GM12878 (cell line): Measurements from ENCODE around the gene JOSD2. TPM values are rescaled to one million over a fixed set of nuclear protein-coding genes. Genes with fewer than 3 reads are reported as not detected.

Experiments
- EZH2 ChIP-seq: IDR thresholded peaks from 2 replicates; pipeline ENCODE4 v1.6.1; 2012; ENCODE audit warnings: low read depth, mild to moderate bottlenecking, control low read depth, inconsistent platforms, low read length, borderline replicate concordance; ENCODE audit not compliant: control insufficient read depth
- IKZF1 ChIP-seq: fragments of 450-650 bp; conservative IDR thresholded peaks from 2 replicates; pipeline ENCODE4 v1.6.1; 2017; ENCODE audit warnings: antibody characterized with exemption, mild to moderate bottlenecking
- KDM1A ChIP-seq: fragments of 200-600 bp; sonication (generic); IDR thresholded peaks from 2 replicates; pipeline ENCODE4 v1.6.1; 2016; ENCODE audit warnings: borderline replicate concordance
- SPI1 ChIP-seq: IDR thresholded peaks from 2 replicates; pipeline ENCODE4 v1.6.1; 2011; ENCODE audit warnings: low read depth, mild to moderate bottlenecking, low read length, moderate library complexity, borderline replicate concordance; ENCODE audit not compliant: insufficient read depth
- SUPT20H ChIP-seq: IDR thresholded peaks from 2 replicates; pipeline ENCODE4 v1.6.1; 2011; ENCODE audit warnings: low read depth, mild to moderate bottlenecking, low read length, moderate library complexity, borderline replicate concordance; ENCODE audit not compliant: control insufficient read depth
- TBL1XR1 ChIP-seq: IDR thresholded peaks from 2 replicates; pipeline ENCODE4 v1.6.1; 2012; ENCODE audit warnings: low read depth, low read length, improper control_type of control experiment
- polyA plus RNA-seq, 11 experiments: library from polyadenylated mRNA; depleted of rRNA in 4 of 11; unstranded in 6 of 11; stranded (reverse) in 5 of 11; fragments of >200 nt; fragmentation: Nextera tagmentation in 4 of 11; fragmentation: Illumina TruSeq in 1 of 11; extraction: Ambion mirVana in 4 of 11; extraction: Trizol in 1 of 11; gene quantifications; 1 replicate in 1 of 11; 2 replicates in 10 of 11; pipeline versions ENCODE4 v1.2.1 to v1.2.3, GENCODE V29; 2011 to 2016; ENCODE audit warnings: inconsistent platforms in 2 of 11, missing spikeins in 2 of 11, low read depth in 1 of 11
- total RNA-seq, 4 experiments: library from RNA; depleted of rRNA in 3 of 4; stranded (reverse); fragments of >200 nt in 3 of 4; fragmentation: Illumina TruSeq in 1 of 4; extraction: Trizol in 1 of 4; gene quantifications; 2 replicates each; pipeline versions ENCODE4 v1.2.1 to v1.2.3, GENCODE V29; 2013 to 2021
- TF ChIP-seq, protein P1 (sequence below): fragments of 450-650 bp; IDR thresholded peaks from 2 replicates; pipeline ENCODE4 v1.6.1; 2017; ENCODE audit warnings: antibody characterized with exemption, mild to moderate bottlenecking, moderate library complexity
- TF ChIP-seq, protein P2 (sequence below): fragments of 450-650 bp; formaldehyde crosslinking; IDR thresholded peaks from 2 replicates; pipeline ENCODE4 v1.4.0; 2020; ENCODE audit warnings: mild to moderate bottlenecking, moderate library complexity

The JOSD2 gene
- total and polyA plus RNA-seq, 10 of the 15 experiments (the other 5 are each of a cell fraction or from before 2014, with no cell fraction given): 0.91 to 26.7 (median 13.0) TPM

DNA sequence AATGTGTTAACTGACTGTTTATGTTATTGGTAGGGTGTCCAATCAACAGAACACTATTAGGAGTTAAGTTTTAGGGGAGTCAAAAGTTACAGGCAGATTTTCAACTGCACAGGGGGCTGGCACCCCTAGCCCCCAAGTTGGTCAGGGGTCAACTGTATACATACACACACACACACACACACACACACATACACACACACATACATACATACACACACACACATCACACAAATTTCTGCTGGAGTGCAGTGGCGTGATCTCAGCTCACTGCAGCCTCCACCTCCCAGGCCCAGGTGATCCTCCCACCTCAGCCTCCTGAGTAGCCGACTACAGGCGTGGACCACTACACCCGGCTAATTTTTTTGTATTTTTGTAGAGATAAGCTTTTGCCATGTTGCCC, 47.0 kb upstream of the JOSD2 start (continued):
- TF ChIP-seq, protein P1, sequence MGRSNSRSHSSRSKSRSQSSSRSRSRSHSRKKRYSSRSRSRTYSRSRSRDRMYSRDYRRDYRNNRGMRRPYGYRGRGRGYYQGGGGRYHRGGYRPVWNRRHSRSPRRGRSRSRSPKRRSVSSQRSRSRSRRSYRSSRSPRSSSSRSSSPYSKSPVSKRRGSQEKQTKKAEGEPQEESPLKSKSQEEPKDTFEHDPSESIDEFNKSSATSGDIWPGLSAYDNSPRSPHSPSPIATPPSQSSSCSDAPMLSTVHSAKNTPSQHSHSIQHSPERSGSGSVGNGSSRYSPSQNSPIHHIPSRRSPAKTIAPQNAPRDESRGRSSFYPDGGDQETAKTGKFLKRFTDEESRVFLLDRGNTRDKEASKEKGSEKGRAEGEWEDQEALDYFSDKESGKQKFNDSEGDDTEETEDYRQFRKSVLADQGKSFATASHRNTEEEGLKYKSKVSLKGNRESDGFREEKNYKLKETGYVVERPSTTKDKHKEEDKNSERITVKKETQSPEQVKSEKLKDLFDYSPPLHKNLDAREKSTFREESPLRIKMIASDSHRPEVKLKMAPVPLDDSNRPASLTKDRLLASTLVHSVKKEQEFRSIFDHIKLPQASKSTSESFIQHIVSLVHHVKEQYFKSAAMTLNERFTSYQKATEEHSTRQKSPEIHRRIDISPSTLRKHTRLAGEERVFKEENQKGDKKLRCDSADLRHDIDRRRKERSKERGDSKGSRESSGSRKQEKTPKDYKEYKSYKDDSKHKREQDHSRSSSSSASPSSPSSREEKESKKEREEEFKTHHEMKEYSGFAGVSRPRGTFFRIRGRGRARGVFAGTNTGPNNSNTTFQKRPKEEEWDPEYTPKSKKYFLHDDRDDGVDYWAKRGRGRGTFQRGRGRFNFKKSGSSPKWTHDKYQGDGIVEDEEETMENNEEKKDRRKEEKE: no peak
- no peak for TF ChIP-seq EZH2
- no peak for TF ChIP-seq SPI1
- TF ChIP-seq TBL1XR1: no peak
- TF ChIP-seq, protein P2, sequence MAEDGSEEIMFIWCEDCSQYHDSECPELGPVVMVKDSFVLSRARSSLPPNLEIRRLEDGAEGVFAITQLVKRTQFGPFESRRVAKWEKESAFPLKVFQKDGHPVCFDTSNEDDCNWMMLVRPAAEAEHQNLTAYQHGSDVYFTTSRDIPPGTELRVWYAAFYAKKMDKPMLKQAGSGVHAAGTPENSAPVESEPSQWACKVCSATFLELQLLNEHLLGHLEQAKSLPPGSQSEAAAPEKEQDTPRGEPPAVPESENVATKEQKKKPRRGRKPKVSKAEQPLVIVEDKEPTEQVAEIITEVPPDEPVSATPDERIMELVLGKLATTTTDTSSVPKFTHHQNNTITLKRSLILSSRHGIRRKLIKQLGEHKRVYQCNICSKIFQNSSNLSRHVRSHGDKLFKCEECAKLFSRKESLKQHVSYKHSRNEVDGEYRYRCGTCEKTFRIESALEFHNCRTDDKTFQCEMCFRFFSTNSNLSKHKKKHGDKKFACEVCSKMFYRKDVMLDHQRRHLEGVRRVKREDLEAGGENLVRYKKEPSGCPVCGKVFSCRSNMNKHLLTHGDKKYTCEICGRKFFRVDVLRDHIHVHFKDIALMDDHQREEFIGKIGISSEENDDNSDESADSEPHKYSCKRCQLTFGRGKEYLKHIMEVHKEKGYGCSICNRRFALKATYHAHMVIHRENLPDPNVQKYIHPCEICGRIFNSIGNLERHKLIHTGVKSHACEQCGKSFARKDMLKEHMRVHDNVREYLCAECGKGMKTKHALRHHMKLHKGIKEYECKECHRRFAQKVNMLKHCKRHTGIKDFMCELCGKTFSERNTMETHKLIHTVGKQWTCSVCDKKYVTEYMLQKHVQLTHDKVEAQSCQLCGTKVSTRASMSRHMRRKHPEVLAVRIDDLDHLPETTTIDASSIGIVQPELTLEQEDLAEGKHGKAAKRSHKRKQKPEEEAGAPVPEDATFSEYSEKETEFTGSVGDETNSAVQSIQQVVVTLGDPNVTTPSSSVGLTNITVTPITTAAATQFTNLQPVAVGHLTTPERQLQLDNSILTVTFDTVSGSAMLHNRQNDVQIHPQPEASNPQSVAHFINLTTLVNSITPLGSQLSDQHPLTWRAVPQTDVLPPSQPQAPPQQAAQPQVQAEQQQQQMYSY (CRISPR knock-in tag): no peak
- no peak for TF ChIP-seq IKZF1
- no peak for TF ChIP-seq SUPT20H
- no peak for TF ChIP-seq KDM1A
